MM.1S (cell line): ENCODE data around the gene IFITM10.
"Not testable (repeated sequence)": the region's sequence is repeated elsewhere in the genome, so short reads cannot be mapped to it uniquely, and the experiment has no call there.

Source experiments
- DNase-seq: peaks from one replicate; pipeline ENCODE4 v3.0.0-alpha.2; 2015
- H2AFZ ChIP-seq: fragments of 300-600 bp; sonication (generic); 2 replicates; pipeline ENCODE4 v1.6.0; 2016; ENCODE audit warnings: antibody characterized with exemption, low read length
- H3F3A ChIP-seq: fragments of 300-600 bp; sonication (generic); 2 replicates; pipeline ENCODE4 v1.6.1; 2016; ENCODE audit warnings: mild to moderate bottlenecking, antibody characterized with exemption, low read length, moderate library complexity, mixed read lengths; ENCODE audit not compliant: insufficient read depth
- H3K27ac ChIP-seq: fragments of 300-600 bp; sonication (generic); 2 replicates; pipeline ENCODE4 v1.5.1; 2016; ENCODE audit warnings: mild to moderate bottlenecking, low read length
- H3K27me3 ChIP-seq: fragments of 300-600 bp; sonication (generic); replicated peaks from 2 replicates; pipeline ENCODE4 v1.6.0; 2016; ENCODE audit warnings: low read length; ENCODE audit not compliant: insufficient read depth
- H3K36me3 ChIP-seq: fragments of 300-600 bp; sonication (generic); replicated peaks from 2 replicates; pipeline ENCODE4 v1.6.1; 2016; ENCODE audit warnings: mild to moderate bottlenecking, low read length, mixed read lengths; ENCODE audit not compliant: insufficient read depth
- H3K4me1 ChIP-seq: fragments of 300-600 bp; sonication (generic); 2 replicates; pipeline ENCODE4 v1.6.1; 2016; ENCODE audit warnings: low read length, mixed read lengths
- H3K4me2 ChIP-seq: fragments of 300-600 bp; sonication (generic); 2 replicates; pipeline ENCODE4 v1.6.0; 2016; ENCODE audit warnings: low read depth, low read length
- H3K4me3 ChIP-seq: fragments of 300-600 bp; sonication (generic); 2 replicates; pipeline ENCODE4 v1.5.1; 2016; ENCODE audit warnings: low read length, mixed read lengths
- H3K79me2 ChIP-seq: fragments of 300-600 bp; sonication (generic); 2 replicates; pipeline ENCODE4 v1.6.1; 2016; ENCODE audit warnings: mixed run types, low read length, mixed read lengths
- H3K9ac ChIP-seq: fragments of 300-600 bp; sonication (generic); 2 replicates; pipeline ENCODE4 v1.6.1; 2016; ENCODE audit warnings: low read length, mixed read lengths
- H3K9me2 ChIP-seq: fragments of 300-600 bp; sonication (generic); replicated peaks from 2 replicates; pipeline ENCODE4 v1.6.1; 2016; ENCODE audit warnings: mild to moderate bottlenecking, low read length, mixed read lengths; ENCODE audit not compliant: insufficient read depth
- H3K9me3 ChIP-seq: fragments of 300-600 bp; sonication (generic); replicated peaks from 2 replicates; pipeline ENCODE4 v1.6.1; 2016; ENCODE audit warnings: mild to moderate bottlenecking, low read length, mixed read lengths; ENCODE audit not compliant: insufficient read depth
- H4K20me1 ChIP-seq: fragments of 300-600 bp; sonication (generic); 2 replicates; pipeline ENCODE4 v1.6.1; 2016; ENCODE audit warnings: mild to moderate bottlenecking, low read length, moderate library complexity, mixed read lengths; ENCODE audit not compliant: insufficient read depth

The IFITM10 gene

DNA sequence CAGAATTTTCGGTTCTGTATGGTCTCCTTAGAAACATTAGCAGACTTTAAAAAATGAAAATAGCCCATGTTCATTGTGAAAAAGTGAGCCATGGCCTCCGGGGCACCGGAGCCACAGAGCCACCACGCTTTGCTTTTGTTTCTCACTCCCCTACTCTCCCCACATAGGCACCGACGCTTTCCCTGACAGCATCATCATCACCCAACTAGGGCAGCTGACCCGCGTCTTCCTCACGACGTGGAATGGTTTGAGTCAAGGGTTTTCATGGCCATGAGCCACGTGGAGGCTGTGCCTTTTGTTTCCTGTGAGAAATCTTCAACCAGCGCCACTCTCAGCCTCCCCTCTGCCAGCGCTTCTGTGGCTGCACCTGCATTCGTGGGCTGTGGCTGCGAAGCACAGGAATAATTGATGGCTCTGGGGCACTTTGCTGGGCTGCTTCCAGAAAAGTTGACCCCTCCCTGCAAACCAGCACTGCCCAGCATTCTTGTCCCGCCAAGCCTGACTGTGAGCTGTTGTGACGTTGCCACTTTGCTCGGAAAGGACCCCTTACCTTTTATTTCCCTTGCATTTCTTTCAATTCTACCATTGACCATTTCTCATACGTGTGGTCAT is 62.0 kb downstream of the IFITM10 start:
- not testable (repeated sequence) for H3K9me2 ChIP-seq, H3K4me2 ChIP-seq, H3K9me3 ChIP-seq, H3K9ac ChIP-seq, H2AFZ ChIP-seq, H3K4me1 ChIP-seq, H3F3A ChIP-seq, H3K36me3 ChIP-seq, H4K20me1 ChIP-seq, DNase-seq, H3K27ac ChIP-seq, H3K79me2 ChIP-seq, H3K4me3 ChIP-seq
- peaks cover 50% of the 10 kb centered on the region for H3K27me3 ChIP-seq

DNA sequence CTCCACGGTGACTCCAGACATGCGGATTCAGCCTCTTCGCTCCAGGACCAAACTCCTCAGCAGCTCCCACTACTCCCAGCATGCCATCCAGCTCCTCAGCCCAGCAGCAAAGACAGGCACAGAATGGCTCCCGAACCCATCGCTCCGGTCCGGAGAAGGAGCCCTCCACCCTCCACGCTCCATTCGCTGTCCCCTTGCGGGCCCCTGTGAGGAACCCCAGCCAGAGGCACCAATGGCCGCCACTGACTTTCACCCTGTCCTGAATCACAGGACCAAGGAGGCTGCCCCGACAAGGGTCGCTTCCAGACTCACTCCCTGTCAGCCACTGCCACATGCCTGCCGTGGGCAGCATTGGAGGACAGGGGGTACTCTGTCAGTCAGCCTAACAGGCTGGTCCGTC is 64.2 kb downstream of the IFITM10 start:
- not testable (repeated sequence) for DNase-seq, H4K20me1 ChIP-seq, H3K9me2 ChIP-seq, H3K9me3 ChIP-seq, H2AFZ ChIP-seq, H3K79me2 ChIP-seq, H3K4me1 ChIP-seq, H3K36me3 ChIP-seq, H3K4me3 ChIP-seq, H3F3A ChIP-seq, H3K4me2 ChIP-seq, H3K27ac ChIP-seq, H3K9ac ChIP-seq
- H3K27me3 ChIP-seq, result peaks cover 53% of the 10 kb centered on the region

DNA sequence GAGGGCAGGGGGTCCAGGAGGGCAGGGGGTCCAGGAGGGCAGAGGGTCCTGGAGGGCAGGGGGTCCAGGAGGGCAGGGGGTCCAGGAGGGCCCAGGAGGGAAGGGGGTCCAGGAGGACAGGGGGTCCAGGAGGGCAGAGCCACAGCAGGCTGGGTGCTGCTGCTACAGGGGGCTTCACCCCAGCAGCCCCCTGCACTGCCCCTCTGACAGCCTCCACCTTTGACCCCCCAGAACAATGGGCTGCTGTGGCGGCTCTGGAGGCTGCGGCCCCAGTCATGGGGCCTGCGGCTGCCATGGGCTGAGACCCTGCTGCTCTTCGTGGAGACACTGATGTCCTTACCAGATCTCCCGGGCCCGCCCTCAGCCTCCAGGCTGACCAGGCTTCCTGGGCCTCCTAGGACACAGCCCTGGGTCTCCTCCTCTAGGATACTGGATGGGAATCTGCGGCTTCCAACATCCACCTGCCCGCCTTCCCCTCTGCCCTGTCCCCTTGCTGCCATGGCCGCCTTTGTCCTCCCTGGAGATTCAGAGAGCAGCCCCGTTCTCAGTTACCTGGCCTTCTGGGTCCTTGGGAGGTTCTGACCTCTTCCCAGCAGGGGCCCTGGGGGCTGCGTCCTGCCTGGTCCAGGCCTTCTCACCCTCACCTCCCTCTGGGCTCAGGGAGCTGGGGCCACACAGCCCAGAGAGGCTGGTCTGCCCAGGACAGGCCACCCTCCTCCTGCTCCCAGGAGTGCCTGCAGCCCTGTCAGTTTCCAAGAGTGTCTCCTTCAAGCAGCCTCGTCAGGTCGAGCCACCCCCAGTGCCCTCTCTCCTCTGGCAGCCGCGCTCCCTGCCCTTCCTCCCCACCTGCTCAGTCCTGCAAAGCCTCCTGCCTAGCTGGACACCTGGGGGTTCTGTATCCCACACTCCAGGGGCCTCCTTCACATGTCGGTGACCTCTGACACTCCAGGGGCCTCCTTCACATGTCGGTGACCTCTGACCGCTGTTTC is 65.2 kb downstream of the IFITM10 start:
- not testable (repeated sequence) for H3K36me3 ChIP-seq, H3K27ac ChIP-seq, H3K9me3 ChIP-seq, DNase-seq, H3F3A ChIP-seq, H3K9ac ChIP-seq, H3K4me3 ChIP-seq, H3K79me2 ChIP-seq, H2AFZ ChIP-seq, H3K4me2 ChIP-seq, H3K9me2 ChIP-seq, H4K20me1 ChIP-seq, H3K4me1 ChIP-seq
- peaks cover 52% of the 10 kb centered on the region for H3K27me3 ChIP-seq

DNA sequence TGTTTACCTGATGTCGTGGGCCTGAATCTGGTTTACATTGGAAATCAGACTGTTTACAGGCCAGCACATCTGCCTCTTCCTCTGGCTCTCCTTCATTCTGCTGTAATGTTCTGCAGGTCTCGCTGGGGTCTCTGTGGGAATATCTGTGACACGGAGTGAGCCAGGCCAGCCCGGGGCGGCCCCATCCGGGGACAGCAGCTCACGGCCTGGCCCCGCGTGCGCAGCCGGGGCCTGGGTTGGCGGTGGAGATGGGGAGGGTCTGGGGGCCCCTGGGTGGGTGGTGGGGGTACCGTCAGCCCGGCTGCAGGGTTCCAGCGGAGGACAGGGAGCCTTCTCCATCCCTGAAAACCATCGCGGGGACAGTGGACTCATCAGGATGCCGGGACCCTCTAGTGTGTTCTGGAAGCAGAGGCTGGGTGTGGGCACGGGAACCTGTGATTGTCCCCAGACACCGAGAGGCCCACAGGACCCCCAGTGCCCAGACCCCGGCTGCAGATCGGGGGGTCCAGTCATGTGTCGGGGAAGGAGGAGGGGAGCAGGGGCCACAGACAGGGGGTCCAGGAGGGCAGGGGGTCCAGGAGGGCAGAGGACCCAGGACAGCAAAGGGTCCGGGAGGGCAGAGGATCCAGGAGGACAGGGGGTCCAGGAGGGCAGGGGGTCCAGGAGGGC is 66.4 kb downstream of the IFITM10 start:
- H2AFZ ChIP-seq, H3F3A ChIP-seq, DNase-seq, H3K4me3 ChIP-seq, H3K4me2 ChIP-seq, H3K9ac ChIP-seq, H3K4me1 ChIP-seq, H3K9me3 ChIP-seq, H3K9me2 ChIP-seq, H3K27ac ChIP-seq, H3K79me2 ChIP-seq, H3K36me3 ChIP-seq, H4K20me1 ChIP-seq: not testable (repeated sequence)
- H3K27me3 ChIP-seq, result peaks cover 55% of the 10 kb centered on the region

DNA sequence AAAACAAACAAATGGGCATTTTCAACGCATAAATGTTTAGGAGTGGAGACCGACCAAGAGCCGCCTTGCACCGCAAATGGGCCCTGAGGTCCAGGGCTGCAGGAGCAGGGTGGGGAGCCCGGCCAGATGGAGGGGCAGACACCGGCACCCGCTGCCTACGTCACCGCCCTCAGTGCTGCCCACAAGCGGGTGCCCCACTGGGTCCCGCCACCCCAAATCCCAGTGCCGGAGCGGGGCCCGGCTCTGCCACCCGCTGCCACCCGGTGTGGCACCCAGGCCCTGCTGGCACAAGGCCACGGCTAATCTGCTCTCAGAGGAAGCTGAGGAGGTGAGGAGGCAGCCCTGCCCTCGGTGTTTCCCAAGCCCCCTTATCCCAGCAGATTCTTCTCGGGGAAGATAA is 67.2 kb downstream of the IFITM10 start:
- H3K9me2 ChIP-seq, H3K79me2 ChIP-seq, H3K4me2 ChIP-seq, H3K9ac ChIP-seq, H3K36me3 ChIP-seq, H2AFZ ChIP-seq, DNase-seq, H3K9me3 ChIP-seq, H3F3A ChIP-seq, H3K27ac ChIP-seq, H3K4me3 ChIP-seq, H3K4me1 ChIP-seq, H4K20me1 ChIP-seq: not testable (repeated sequence)
- peaks cover 58% of the 10 kb centered on the region for H3K27me3 ChIP-seq
